ENCODE results near the gene C6. TPM values are rescaled to one million over a fixed set of nuclear protein-coding genes. Genes with fewer than 3 reads are reported as not detected.

C6 gene
- total RNA-seq, 1 experiment from 2014 or later: not detected

DNA sequence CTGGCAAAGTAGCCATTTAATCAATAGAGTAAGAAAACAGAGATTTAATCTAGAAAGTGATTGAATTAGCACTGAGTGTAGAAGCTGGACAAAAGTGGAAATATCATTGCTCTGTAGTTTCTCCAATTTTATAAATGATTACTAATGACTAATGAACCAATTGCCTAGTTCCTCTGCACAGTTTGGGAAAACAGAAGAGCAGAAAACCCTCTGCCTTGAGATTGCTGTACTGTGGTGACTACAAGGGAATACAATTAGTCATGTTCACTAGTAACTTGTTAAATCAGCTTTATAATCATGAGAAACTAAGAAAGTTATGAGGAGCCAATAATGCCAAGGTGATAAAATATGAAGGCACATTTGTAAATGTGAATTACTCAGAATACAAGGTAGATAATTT lies 21.1 kb upstream of the C6 start:
- no peaks in the 10 kb centered on the region for H3K4me1 Mint-ChIP-seq
- H2BK12ac ChIP-seq (ENCODE audit: insufficient read length, low read depth, low read length): no peak overlapping the region
- no peak overlapping the region for H2BK15ac ChIP-seq (ENCODE audit: low read depth, low read length)
- H3K27ac ChIP-seq (ENCODE audit: insufficient read length, low read depth, low read length): no peak overlapping the region
- H3K79me1 ChIP-seq (ENCODE audit: insufficient read depth, low read depth, low read length, poor library complexity, severe bottlenecking): no peaks in the 10 kb centered on the region
- H3K4ac ChIP-seq (ENCODE audit: low read depth, low read length): no peak overlapping the region
- no peak overlapping the region for H3K27ac Mint-ChIP-seq
- no peak overlapping the region for H4K91ac ChIP-seq (ENCODE audit: insufficient read length, low read depth, low read length)
- H2BK20ac ChIP-seq (ENCODE audit: low read depth, low read length, poor library complexity, severe bottlenecking): no peak overlapping the region
- H3K27me3 ChIP-seq (ENCODE audit: insufficient read depth, low read length): no peaks in the 10 kb centered on the region
- H2BK120ac ChIP-seq (ENCODE audit: low read depth, low read length, poor library complexity, severe bottlenecking): no peak overlapping the region
- H3K4me2 ChIP-seq (ENCODE audit: insufficient read depth, insufficient read length, low read length): no peak overlapping the region
- H3K14ac ChIP-seq (ENCODE audit: insufficient read depth, low read length): no peak overlapping the region
- no peaks in the 10 kb centered on the region for H4K20me1 ChIP-seq (ENCODE audit: control insufficient read depth, insufficient read depth, insufficient read length)
- no peaks in the 10 kb centered on the region for H3K9me3 ChIP-seq (ENCODE audit: control insufficient read depth, low read depth, low read length)
- peaks cover 4 to 19% (median 6%) of the 10 kb centered on the region in 3 experiments; a peak in 5 of 7 replicates for H3K36me3 Mint-ChIP-seq (ENCODE audit: insufficient read depth in 1 of 3, low read depth in 3 of 3)
- H3K79me2 ChIP-seq (ENCODE audit: insufficient read depth, low read length): no peaks in the 10 kb centered on the region
- H3K18ac ChIP-seq (ENCODE audit: insufficient read length, low read depth, low read length): no peak overlapping the region
- no peak overlapping the region for H2AK5ac ChIP-seq (ENCODE audit: insufficient read length, low read length)
- H4K8ac ChIP-seq (replicated peaks; ENCODE audit: insufficient read length, low read depth, low read length): no peak overlapping the region
- H3K4me3 Mint-ChIP-seq: no peak overlapping the region
- no peak overlapping the region for H2AFZ ChIP-seq (ENCODE audit: low read length)
- TF ChIP-seq, protein P1, sequence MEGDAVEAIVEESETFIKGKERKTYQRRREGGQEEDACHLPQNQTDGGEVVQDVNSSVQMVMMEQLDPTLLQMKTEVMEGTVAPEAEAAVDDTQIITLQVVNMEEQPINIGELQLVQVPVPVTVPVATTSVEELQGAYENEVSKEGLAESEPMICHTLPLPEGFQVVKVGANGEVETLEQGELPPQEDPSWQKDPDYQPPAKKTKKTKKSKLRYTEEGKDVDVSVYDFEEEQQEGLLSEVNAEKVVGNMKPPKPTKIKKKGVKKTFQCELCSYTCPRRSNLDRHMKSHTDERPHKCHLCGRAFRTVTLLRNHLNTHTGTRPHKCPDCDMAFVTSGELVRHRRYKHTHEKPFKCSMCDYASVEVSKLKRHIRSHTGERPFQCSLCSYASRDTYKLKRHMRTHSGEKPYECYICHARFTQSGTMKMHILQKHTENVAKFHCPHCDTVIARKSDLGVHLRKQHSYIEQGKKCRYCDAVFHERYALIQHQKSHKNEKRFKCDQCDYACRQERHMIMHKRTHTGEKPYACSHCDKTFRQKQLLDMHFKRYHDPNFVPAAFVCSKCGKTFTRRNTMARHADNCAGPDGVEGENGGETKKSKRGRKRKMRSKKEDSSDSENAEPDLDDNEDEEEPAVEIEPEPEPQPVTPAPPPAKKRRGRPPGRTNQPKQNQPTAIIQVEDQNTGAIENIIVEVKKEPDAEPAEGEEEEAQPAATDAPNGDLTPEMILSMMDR (conservative IDR thresholded peaks at IDR 0.05): no peak
- H2BK5ac ChIP-seq (ENCODE audit: insufficient read length, low read length): no peak overlapping the region
- no peak overlapping the region for H3K23ac ChIP-seq (ENCODE audit: insufficient read length, low read depth, low read length)
- no peak overlapping the region for H3K56ac ChIP-seq (ENCODE audit: insufficient read length, low read depth, low read length)
- no peaks in the 10 kb centered on the region for H3K27me3 Mint-ChIP-seq (ENCODE audit: low read depth)
- no peaks in the 10 kb centered on the region for H3K4me1 ChIP-seq (ENCODE audit: insufficient read depth, low read length)
- H4K5ac ChIP-seq (ENCODE audit: insufficient read length, low read depth, low read length): no peak overlapping the region
- no peak for DNase-seq
- H3K23me2 ChIP-seq (ENCODE audit: insufficient read length, low read depth, low read length, poor library complexity, severe bottlenecking): no peaks in the 10 kb centered on the region
- no peak overlapping the region for H3T11ph ChIP-seq (ENCODE audit: low read length)
- H3K9me3 Mint-ChIP-seq: peaks cover 19 to 26% of the 10 kb centered on the region in 2 experiments
- H3K9ac ChIP-seq (ENCODE audit: extremely low read depth, insufficient read length, low read length): no peak overlapping the region
